ENCODE results near the gene KLRC3.
"Not testable (repeated sequence)": the region's sequence is repeated elsewhere in the genome, so short reads cannot be mapped to it uniquely, and the experiment has no call there.

The KLRC3 gene

GRCh38 chr12:10398168-10398567 lies 22.2 kb downstream of the KLRC3 start:
- H3K4me2 ChIP-seq (ENCODE audit: low read depth, low read length, poor library complexity, severe bottlenecking), result peak overlapping the region; percentile 25
- TF ChIP-seq CTCF (conservative IDR thresholded peaks at IDR 0.05; ENCODE audit: low read length) (no peak), EZH2phosphoT487 (IDR thresholded peaks at IDR 0.05; ENCODE audit: borderline replicate concordance) (no peak)
- H3F3A ChIP-seq (ENCODE audit: low read depth), result no peaks in the 10 kb centered on the region
- no peaks in the 10 kb centered on the region for H3K27me3 ChIP-seq (ENCODE audit: insufficient read depth, low read length, poor library complexity, severe bottlenecking)
- no peaks in the 10 kb centered on the region for H3K9me2 ChIP-seq (replicated peaks; ENCODE audit: low read depth, low read length)
- no peaks in the 10 kb centered on the region for H3K9me3 ChIP-seq (ENCODE audit: insufficient read depth, low read depth, low read length)
- no peak overlapping the region for H2AFZ ChIP-seq (ENCODE audit: low read length)
- H3K4me3 ChIP-seq (ENCODE audit: low read length, poor library complexity, severe bottlenecking), result no peak overlapping the region
- peaks cover 36% of the 10 kb centered on the region for H3K4me1 ChIP-seq (ENCODE audit: insufficient read depth, low read length, poor library complexity, severe bottlenecking)
- no peaks in the 10 kb centered on the region for H3K79me2 ChIP-seq (ENCODE audit: insufficient read depth, low read length)
- H3K36me3 ChIP-seq (ENCODE audit: insufficient read depth, low read length), result no peaks in the 10 kb centered on the region
- H4K20me1 ChIP-seq (ENCODE audit: insufficient read depth, low read length, poor library complexity, severe bottlenecking), result no peaks in the 10 kb centered on the region
- no peak overlapping the region for H3K9ac ChIP-seq (ENCODE audit: low read depth, low read length, poor library complexity, severe bottlenecking)

- H3K4me1 ChIP-seq (ENCODE audit: insufficient read depth, low read length, poor library complexity, severe bottlenecking), result peaks cover 44% of the 10 kb centered on the region
- H2AFZ ChIP-seq (ENCODE audit: low read length), result no peak overlapping the region
- peak overlapping the region; percentile 25 for H3K4me2 ChIP-seq (ENCODE audit: low read depth, low read length, poor library complexity, severe bottlenecking)
- H4K20me1 ChIP-seq (ENCODE audit: insufficient read depth, low read length, poor library complexity, severe bottlenecking), result no peaks in the 10 kb centered on the region
- no peaks in the 10 kb centered on the region for H3F3A ChIP-seq (ENCODE audit: low read depth)
- H3K79me2 ChIP-seq (ENCODE audit: insufficient read depth, low read length), result no peaks in the 10 kb centered on the region
- H3K4me3 ChIP-seq (ENCODE audit: low read length, poor library complexity, severe bottlenecking), result no peak overlapping the region
- H3K9me3 ChIP-seq (ENCODE audit: insufficient read depth, low read depth, low read length), result no peaks in the 10 kb centered on the region
- H3K9ac ChIP-seq (ENCODE audit: low read depth, low read length, poor library complexity, severe bottlenecking), result no peak overlapping the region
- no peaks in the 10 kb centered on the region for H3K9me2 ChIP-seq (replicated peaks; ENCODE audit: low read depth, low read length)
- H3K36me3 ChIP-seq (ENCODE audit: insufficient read depth, low read length), result no peaks in the 10 kb centered on the region
- TF ChIP-seq EZH2phosphoT487 (IDR thresholded peaks at IDR 0.05; ENCODE audit: borderline replicate concordance) (no peak), CTCF (conservative IDR thresholded peaks at IDR 0.05; ENCODE audit: low read length) (no peak)
- H3K27me3 ChIP-seq (ENCODE audit: insufficient read depth, low read length, poor library complexity, severe bottlenecking), result no peaks in the 10 kb centered on the region
These were observed 23.1 kb downstream of the KLRC3 start for GRCh38 chr12:10397296-10397695.

GRCh38 chr12:10396176-10396575 lies 24.2 kb downstream of the KLRC3 start:
- peak overlapping the region; percentile 53 for H3K4me2 ChIP-seq (ENCODE audit: low read depth, low read length, poor library complexity, severe bottlenecking)
- not testable (repeated sequence) for H3K9me2 ChIP-seq (replicated peaks; ENCODE audit: low read depth, low read length)

GRCh38 chr12:10395390-10395998 lies 24.9 kb downstream of the KLRC3 start:
- H3K4me1 ChIP-seq (ENCODE audit: insufficient read depth, low read length, poor library complexity, severe bottlenecking), result peaks cover 53% of the 10 kb centered on the region
- TF ChIP-seq EZH2phosphoT487 (IDR thresholded peaks at IDR 0.05; ENCODE audit: borderline replicate concordance) (no peak), CTCF (conservative IDR thresholded peaks at IDR 0.05; ENCODE audit: low read length) (no peak)
- H3K36me3 ChIP-seq (ENCODE audit: insufficient read depth, low read length), result no peaks in the 10 kb centered on the region
- H3K79me2 ChIP-seq (ENCODE audit: insufficient read depth, low read length), result no peaks in the 10 kb centered on the region
- peak overlapping the region; percentile 11 for H3K4me3 ChIP-seq (ENCODE audit: low read length, poor library complexity, severe bottlenecking)
- H3K27me3 ChIP-seq (ENCODE audit: insufficient read depth, low read length, poor library complexity, severe bottlenecking), result no peaks in the 10 kb centered on the region
- H2AFZ ChIP-seq (ENCODE audit: low read length), result no peak overlapping the region
- no peaks in the 10 kb centered on the region for H3K9me3 ChIP-seq (ENCODE audit: insufficient read depth, low read depth, low read length)
- H3F3A ChIP-seq (ENCODE audit: low read depth), result no peaks in the 10 kb centered on the region
- H4K20me1 ChIP-seq (ENCODE audit: insufficient read depth, low read length, poor library complexity, severe bottlenecking), result no peaks in the 10 kb centered on the region
- H3K9me2 ChIP-seq (replicated peaks; ENCODE audit: low read depth, low read length), result no peaks in the 10 kb centered on the region
- peak overlapping the region; percentile 53 for H3K4me2 ChIP-seq (ENCODE audit: low read depth, low read length, poor library complexity, severe bottlenecking)
- H3K9ac ChIP-seq (ENCODE audit: low read depth, low read length, poor library complexity, severe bottlenecking), result no peak overlapping the region

More at GRCh38 chr12:10396176-10396575, 24.2 kb downstream of the KLRC3 start:
- H3F3A ChIP-seq (ENCODE audit: low read depth); H2AFZ ChIP-seq (ENCODE audit: low read length); H3K4me3 ChIP-seq (ENCODE audit: low read length, poor library complexity, severe bottlenecking); H4K20me1 ChIP-seq (ENCODE audit: insufficient read depth, low read length, poor library complexity, severe bottlenecking); H3K27me3 ChIP-seq (ENCODE audit: insufficient read depth, low read length, poor library complexity, severe bottlenecking); H3K79me2 ChIP-seq (ENCODE audit: insufficient read depth, low read length); H3K9ac ChIP-seq (ENCODE audit: low read depth, low read length, poor library complexity, severe bottlenecking); H3K36me3 ChIP-seq (ENCODE audit: insufficient read depth, low read length); H3K9me3 ChIP-seq (ENCODE audit: insufficient read depth, low read depth, low read length): not testable (repeated sequence)
- H3K4me1 ChIP-seq (ENCODE audit: insufficient read depth, low read length, poor library complexity, severe bottlenecking), result peaks cover 54% of the 10 kb centered on the region

- not testable (repeated sequence) for H3K4me3 ChIP-seq (ENCODE audit: low read length, poor library complexity, severe bottlenecking); H2AFZ ChIP-seq (ENCODE audit: low read length); H3K36me3 ChIP-seq (ENCODE audit: insufficient read depth, low read length); H3F3A ChIP-seq (ENCODE audit: low read depth); H4K20me1 ChIP-seq (ENCODE audit: insufficient read depth, low read length, poor library complexity, severe bottlenecking); H3K9ac ChIP-seq (ENCODE audit: low read depth, low read length, poor library complexity, severe bottlenecking); H3K27me3 ChIP-seq (ENCODE audit: insufficient read depth, low read length, poor library complexity, severe bottlenecking); H3K9me2 ChIP-seq (replicated peaks; ENCODE audit: low read depth, low read length); H3K9me3 ChIP-seq (ENCODE audit: insufficient read depth, low read depth, low read length); H3K79me2 ChIP-seq (ENCODE audit: insufficient read depth, low read length)
- peaks cover 53% of the 10 kb centered on the region for H3K4me1 ChIP-seq (ENCODE audit: insufficient read depth, low read length, poor library complexity, severe bottlenecking)
- peak overlapping the region; percentile 53 for H3K4me2 ChIP-seq (ENCODE audit: low read depth, low read length, poor library complexity, severe bottlenecking)
These were observed 25.8 kb downstream of the KLRC3 start for GRCh38 chr12:10394531-10395152.

All from Loucy (cell line).